K562 (cell line): ENCODE results near the gene PPP1R9B. TPM values are rescaled to one million over a fixed set of nuclear protein-coding genes. Genes with fewer than 3 reads are reported as not detected.
A peak's percentile ranks its signal among the peaks of the same experiment; 100 is the strongest.

Experiments used
- CBX2 ChIP-seq: fragments of 200-600 bp; sonication (generic); IDR thresholded peaks from one replicate; pipeline ENCODE4 v1.6.1; 2012; ENCODE audit warnings: mild to moderate bottlenecking, low read length, inconsistent platforms; ENCODE audit not compliant: insufficient read depth, poor library complexity, severe bottlenecking
- ELF1 ChIP-seq: fragments of 200-800 bp; sonication (Bioruptor generic); IDR thresholded peaks from 2 replicates; pipeline ENCODE4 v1.6.1; 2016; ENCODE audit warnings: missing genetic modification characterization, missing compliant biosample characterization
- FOXJ2 ChIP-seq: fragments of 200-800 bp; sonication (Bioruptor generic); IDR thresholded peaks from 2 replicates; pipeline ENCODE4 v1.6.1; 2016; ENCODE audit warnings: missing genetic modification characterization, missing compliant biosample characterization
- GATA2 ChIP-seq: sonication (generic); formaldehyde crosslinking; IDR thresholded peaks from 2 replicates; pipeline ENCODE4 v1.4.0; 2020; ENCODE audit warnings: mild to moderate bottlenecking, missing genetic modification reagents
- LCOR ChIP-seq: sonication (generic); formaldehyde crosslinking; IDR thresholded peaks from 2 replicates; pipeline ENCODE4 v1.8.0; 2022; ENCODE audit warnings: mild to moderate bottlenecking, missing genetic modification reagents
- MAZ ChIP-seq, 2 experiments: fragments of 450-650 bp in 1 of 2; sonication (generic) in 1 of 2; formaldehyde crosslinking; IDR thresholded peaks in 1 of 2; conservative IDR thresholded peaks in 1 of 2; 2 replicates each; pipeline versions ENCODE4 v1.4.0 to v1.5.0; 2020; ENCODE audit warnings: mild to moderate bottlenecking in 1 of 2, missing genetic modification reagents in 1 of 2
- PHF21A ChIP-seq: fragments of 450-650 bp; IDR thresholded peaks from 2 replicates; pipeline ENCODE4 v1.6.1; 2017; ENCODE audit warnings: low read depth, borderline replicate concordance
- RNF2 ChIP-seq: sonication (generic); IDR thresholded peaks from 2 replicates; pipeline ENCODE4 v1.6.1; 2016
- SMAD4 ChIP-seq: fragments of 250-450 bp; sonication (Bioruptor Pico); conservative IDR thresholded peaks from 2 replicates; pipeline ENCODE4 v1.8.0; 2021; ENCODE audit warnings: inconsistent platforms, mild to moderate bottlenecking, moderate library complexity
- SMARCA4 ChIP-seq: fragments of 450-650 bp; IDR thresholded peaks from 2 replicates; pipeline ENCODE4 v1.6.1; 2016
- SRSF9 ChIP-seq: fragments of 200-400 bp; formaldehyde crosslinking; IDR thresholded peaks from 2 replicates; pipeline ENCODE4 v1.6.1; 2017; ENCODE audit warnings: low read depth, low read length, borderline replicate concordance
- TAL1 ChIP-seq: fragments of 450-650 bp; IDR thresholded peaks from 2 replicates; pipeline ENCODE4 v1.6.1; 2016; ENCODE audit warnings: mild to moderate bottlenecking
- TCF3 ChIP-seq: sonication (generic); formaldehyde crosslinking; IDR thresholded peaks from 2 replicates; pipeline ENCODE4 v1.4.0; 2020; ENCODE audit warnings: mild to moderate bottlenecking, missing genetic modification reagents
- YY1 ChIP-seq, 3 experiments: IDR thresholded peaks; 2 replicates each; pipeline ENCODE4 v1.6.1; 2011; ENCODE audit warnings: low read length in 2 of 3, mild to moderate bottlenecking in 2 of 3, moderate library complexity in 2 of 3, borderline replicate concordance in 1 of 3, control low read depth in 1 of 3, low read depth in 1 of 3; ENCODE audit not compliant: insufficient read depth in 3 of 3, insufficient replicate concordance in 2 of 3, control insufficient read depth in 1 of 3, insufficient read length in 1 of 3; ENCODE audit errors: extremely low read depth in 1 of 3
- polyA plus RNA-seq, 8 experiments: library from polyadenylated mRNA; depleted of rRNA in 4 of 8; stranded (reverse) in 5 of 8; unstranded in 3 of 8; fragments of >200 nt; fragmentation: Nextera tagmentation in 2 of 8; fragmentation: Illumina TruSeq in 1 of 8; extraction: Ambion mirVana in 2 of 8; extraction: Trizol in 1 of 8; gene quantifications; 2 replicates each; pipeline versions ENCODE4 v1.2.1 to v1.2.3, GENCODE V29; 2011 to 2014; ENCODE audit warnings: inconsistent platforms in 1 of 8, missing spikeins in 1 of 8
- total RNA-seq, 7 experiments: library from RNA; depleted of rRNA in 6 of 7; stranded (reverse); fragments of >200 nt in 6 of 7; fragmentation: Illumina TruSeq in 2 of 7; extraction: Trizol in 2 of 7; gene quantifications; 2 replicates each; pipeline versions ENCODE4 v1.2.1 to v1.2.3, GENCODE V29; 2011 to 2021; ENCODE audit warnings: low replicate concordance in 1 of 7
- TF ChIP-seq, protein P1 (sequence below): fragments of 450-650 bp; IDR thresholded peaks from one replicate; pipeline ENCODE4 v1.6.1; 2018; ENCODE audit warnings: mild to moderate bottlenecking, moderate library complexity; ENCODE audit not compliant: partially characterized antibody
- TF ChIP-seq, protein P2 (sequence below), 2 experiments: fragments of 450-650 bp in 1 of 2; sonication (generic) in 1 of 2; formaldehyde crosslinking in 1 of 2; IDR thresholded peaks in 1 of 2; conservative IDR thresholded peaks in 1 of 2; 2 replicates each; pipeline versions ENCODE4 v1.6.1 to v1.8.1; 2016 to 2023; ENCODE audit warnings: mild to moderate bottlenecking in 2 of 2, moderate library complexity in 2 of 2, inconsistent platforms in 1 of 2, missing genetic modification reagents in 1 of 2
- TF ChIP-seq, protein P3 (sequence below): fragments of 250-450 bp; sonication (Bioruptor Pico); IDR thresholded peaks from 2 replicates; pipeline ENCODE4 v1.8.0; 2021; ENCODE audit warnings: moderate library complexity, mild to moderate bottlenecking, inconsistent platforms

The PPP1R9B gene
- total and polyA plus RNA-seq, 9 of the 15 experiments (the other 6 are each of a cell fraction or from before 2014, with no cell fraction given), result 0.10 to 63.5 (median 24.7) TPM

DNA sequence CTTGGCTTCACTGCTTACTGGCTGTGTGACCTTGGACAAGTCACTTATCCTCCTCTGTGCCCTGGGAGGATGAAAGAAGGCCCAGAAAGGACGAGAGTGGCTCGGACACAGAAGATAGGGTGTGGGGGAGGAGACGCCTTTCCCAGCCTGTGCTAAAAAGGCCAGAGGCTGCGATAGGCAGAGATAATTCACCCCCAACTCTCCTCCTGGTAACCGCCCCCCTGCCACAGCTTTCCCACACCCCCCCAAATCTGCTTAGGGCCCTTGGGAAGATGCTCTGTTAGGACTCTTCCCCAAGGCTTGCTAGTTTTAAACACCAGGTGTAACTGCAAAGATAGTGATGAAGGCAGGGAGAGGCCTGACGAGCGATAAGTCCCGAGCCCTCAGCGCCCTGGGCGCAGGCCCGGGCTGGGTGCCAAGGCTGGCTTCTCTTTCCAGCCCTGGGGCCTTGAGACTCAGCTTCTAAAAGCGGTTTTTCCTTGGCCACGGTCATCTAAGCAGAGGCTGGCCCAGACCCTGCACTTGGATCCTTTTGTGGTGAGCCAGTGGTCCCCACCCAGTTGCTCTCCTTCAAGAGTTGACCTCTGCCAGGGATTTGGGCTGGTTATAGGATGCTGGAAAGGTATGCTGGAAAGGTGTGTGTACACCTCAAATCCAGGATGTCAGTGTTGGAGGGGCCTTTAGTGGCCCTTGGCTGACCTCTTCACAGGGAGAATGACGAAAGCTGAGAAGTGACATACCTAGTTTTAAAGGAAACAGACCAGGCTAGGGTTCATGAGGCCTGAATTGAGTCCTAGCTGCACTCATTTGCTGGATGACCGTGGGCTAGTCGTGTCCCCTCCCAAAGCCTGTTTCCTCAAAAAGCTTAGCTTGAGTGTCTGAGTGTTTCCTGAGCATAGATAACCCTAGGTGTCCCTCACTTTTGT lies 3.4 kb upstream of the PPP1R9B start (continued):
- TF ChIP-seq FOXJ2 (tag) (no peak), LCOR (CRISPR knock-in tag) (peak; percentile 70; the same call in 1 of the 2 replicates), MAZ (CRISPR knock-in tag; conservative IDR thresholded peaks at IDR 0.05 in 1 of 2, IDR thresholded peaks at IDR 0.05 in 1 of 2) (peak in 1 of 2 experiments; percentile 64; a peak in 2 of 4 replicates), TAL1 (peak; percentile 66), GATA2 (CRISPR knock-in tag) (peak; percentile 51; the same call in 1 of the 2 replicates), PHF21A (0 out of 2 replicates have a peak, but pooled peaks have one; percentile 30), YY1 (IDR thresholded peaks at IDR 0.05; ENCODE audit: borderline replicate concordance in 1 of 3, control insufficient read depth in 1 of 3, extremely low read depth in 1 of 3, insufficient read depth in 3 of 3, insufficient read length in 1 of 3, insufficient replicate concordance in 2 of 3, low read depth in 1 of 3, low read length in 2 of 3) (no peak), TCF3 (CRISPR knock-in tag) (peak; percentile 83), RNF2 (0 out of 2 replicates have a peak, but pooled peaks have one; percentile 53), CBX2 (no peak), ELF1 (tag) (no peak), SMARCA4 (peak; percentile 75), SRSF9 (no peak), SMAD4 (CRISPR knock-in tag) (0 out of 2 replicates have a peak, but pooled peaks have one; percentile 33)
- TF ChIP-seq, protein P1, sequence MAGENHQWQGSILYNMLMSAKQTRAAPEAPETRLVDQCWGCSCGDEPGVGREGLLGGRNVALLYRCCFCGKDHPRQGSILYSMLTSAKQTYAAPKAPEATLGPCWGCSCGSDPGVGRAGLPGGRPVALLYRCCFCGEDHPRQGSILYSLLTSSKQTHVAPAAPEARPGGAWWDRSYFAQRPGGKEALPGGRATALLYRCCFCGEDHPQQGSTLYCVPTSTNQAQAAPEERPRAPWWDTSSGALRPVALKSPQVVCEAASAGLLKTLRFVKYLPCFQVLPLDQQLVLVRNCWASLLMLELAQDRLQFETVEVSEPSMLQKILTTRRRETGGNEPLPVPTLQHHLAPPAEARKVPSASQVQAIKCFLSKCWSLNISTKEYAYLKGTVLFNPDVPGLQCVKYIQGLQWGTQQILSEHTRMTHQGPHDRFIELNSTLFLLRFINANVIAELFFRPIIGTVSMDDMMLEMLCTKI, result no peak
- TF ChIP-seq, protein P2, sequence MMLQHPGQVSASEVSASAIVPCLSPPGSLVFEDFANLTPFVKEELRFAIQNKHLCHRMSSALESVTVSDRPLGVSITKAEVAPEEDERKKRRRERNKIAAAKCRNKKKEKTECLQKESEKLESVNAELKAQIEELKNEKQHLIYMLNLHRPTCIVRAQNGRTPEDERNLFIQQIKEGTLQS (IDR thresholded peaks at IDR 0.05), result no peak
- TF ChIP-seq, protein P2 (CRISPR knock-in tag; conservative IDR thresholded peaks at IDR 0.05), result no peak
- TF ChIP-seq, protein P3, sequence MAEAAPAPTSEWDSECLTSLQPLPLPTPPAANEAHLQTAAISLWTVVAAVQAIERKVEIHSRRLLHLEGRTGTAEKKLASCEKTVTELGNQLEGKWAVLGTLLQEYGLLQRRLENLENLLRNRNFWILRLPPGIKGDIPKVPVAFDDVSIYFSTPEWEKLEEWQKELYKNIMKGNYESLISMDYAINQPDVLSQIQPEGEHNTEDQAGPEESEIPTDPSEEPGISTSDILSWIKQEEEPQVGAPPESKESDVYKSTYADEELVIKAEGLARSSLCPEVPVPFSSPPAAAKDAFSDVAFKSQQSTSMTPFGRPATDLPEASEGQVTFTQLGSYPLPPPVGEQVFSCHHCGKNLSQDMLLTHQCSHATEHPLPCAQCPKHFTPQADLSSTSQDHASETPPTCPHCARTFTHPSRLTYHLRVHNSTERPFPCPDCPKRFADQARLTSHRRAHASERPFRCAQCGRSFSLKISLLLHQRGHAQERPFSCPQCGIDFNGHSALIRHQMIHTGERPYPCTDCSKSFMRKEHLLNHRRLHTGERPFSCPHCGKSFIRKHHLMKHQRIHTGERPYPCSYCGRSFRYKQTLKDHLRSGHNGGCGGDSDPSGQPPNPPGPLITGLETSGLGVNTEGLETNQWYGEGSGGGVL (CRISPR knock-in tag), result no peak
